ENCODE data around the gene TERT. TPM values are rescaled to one million over a fixed set of nuclear protein-coding genes. Genes with fewer than 3 reads are reported as not detected.

The TERT gene
- total and polyA plus RNA-seq, 2 of the 13 experiments (the other 11 are each of a cell fraction or from before 2014, with no cell fraction given), result 4.3 to 5.9 TPM

GRCh38 chr5:1315709-1316587, 21.1 kb upstream of the TERT start (continued):
- TF ChIP-seq LRRFIP1 (CRISPR knock-in tag; conservative IDR thresholded peaks at IDR 0.05), result no peak
- TF ChIP-seq ZNF225 (CRISPR knock-in tag; IDR thresholded peaks at IDR 0.05), result no peak
- no peak for TF ChIP-seq NBN (conservative IDR thresholded peaks at IDR 0.05)
- no peak for TF ChIP-seq NR3C1 (CRISPR knock-in tag; IDR thresholded peaks at IDR 0.05)
- no peak for TF ChIP-seq ZFY (CRISPR knock-in tag; IDR thresholded peaks at IDR 0.05)
- no peak for TF ChIP-seq ZGPAT (CRISPR knock-in tag; IDR thresholded peaks at IDR 0.05)
- TF ChIP-seq ZNF180 (CRISPR knock-in tag; IDR thresholded peaks at IDR 0.05; ENCODE audit: borderline replicate concordance, low read depth), result no peak
- peak; percentile 55; the same call in 1 of the 2 replicates for TF ChIP-seq SOX5 (CRISPR knock-in tag; IDR thresholded peaks at IDR 0.05; ENCODE audit: borderline replicate concordance)
- peak; percentile 88 for TF ChIP-seq TBX2 (CRISPR knock-in tag; IDR thresholded peaks at IDR 0.05; ENCODE audit: borderline replicate concordance)
- TF ChIP-seq ARHGAP35 (CRISPR knock-in tag; IDR thresholded peaks at IDR 0.05; ENCODE audit: borderline replicate concordance), result no peak
- no peak for TF ChIP-seq ZNF766 (CRISPR knock-in tag; IDR thresholded peaks at IDR 0.05; ENCODE audit: borderline replicate concordance)
- no peak for TF ChIP-seq ZXDC (CRISPR knock-in tag; IDR thresholded peaks at IDR 0.05)
- TF ChIP-seq ZNF335 (CRISPR knock-in tag; IDR thresholded peaks at IDR 0.05), result no peak
- TF ChIP-seq ZSCAN21 (CRISPR knock-in tag; IDR thresholded peaks at IDR 0.05; ENCODE audit: borderline replicate concordance), result no peak
- TF ChIP-seq ZNF879 (CRISPR knock-in tag; IDR thresholded peaks at IDR 0.05), result no peak

Data from HepG2 (cell line).